Measurements from ENCODE around the gene IL11.

DNA sequence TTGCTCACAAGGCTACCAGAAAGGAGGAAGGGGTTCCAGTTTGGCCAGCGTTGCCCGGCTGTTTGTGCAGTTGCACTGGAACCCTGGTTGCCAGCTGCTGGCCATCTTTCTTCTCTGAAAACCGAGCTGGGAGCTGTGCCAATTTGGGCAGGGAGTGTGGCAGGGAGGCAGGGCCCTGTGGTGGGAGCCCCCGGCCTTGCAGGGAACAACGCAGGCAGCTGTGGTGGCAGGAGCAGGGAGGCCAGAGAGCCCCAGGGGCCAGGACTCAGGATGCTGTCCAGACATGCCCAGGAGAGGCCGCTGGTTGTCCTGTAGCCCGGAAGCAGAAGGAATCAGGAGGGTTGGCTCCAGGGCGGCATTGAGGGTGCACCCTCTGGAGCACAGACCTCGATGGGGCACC, 25.8 kb downstream of the IL11 start:
- no peak for TF ChIP-seq FOXS1 (CRISPR knock-in tag; IDR thresholded peaks at IDR 0.05)
- TF ChIP-seq, protein P1, sequence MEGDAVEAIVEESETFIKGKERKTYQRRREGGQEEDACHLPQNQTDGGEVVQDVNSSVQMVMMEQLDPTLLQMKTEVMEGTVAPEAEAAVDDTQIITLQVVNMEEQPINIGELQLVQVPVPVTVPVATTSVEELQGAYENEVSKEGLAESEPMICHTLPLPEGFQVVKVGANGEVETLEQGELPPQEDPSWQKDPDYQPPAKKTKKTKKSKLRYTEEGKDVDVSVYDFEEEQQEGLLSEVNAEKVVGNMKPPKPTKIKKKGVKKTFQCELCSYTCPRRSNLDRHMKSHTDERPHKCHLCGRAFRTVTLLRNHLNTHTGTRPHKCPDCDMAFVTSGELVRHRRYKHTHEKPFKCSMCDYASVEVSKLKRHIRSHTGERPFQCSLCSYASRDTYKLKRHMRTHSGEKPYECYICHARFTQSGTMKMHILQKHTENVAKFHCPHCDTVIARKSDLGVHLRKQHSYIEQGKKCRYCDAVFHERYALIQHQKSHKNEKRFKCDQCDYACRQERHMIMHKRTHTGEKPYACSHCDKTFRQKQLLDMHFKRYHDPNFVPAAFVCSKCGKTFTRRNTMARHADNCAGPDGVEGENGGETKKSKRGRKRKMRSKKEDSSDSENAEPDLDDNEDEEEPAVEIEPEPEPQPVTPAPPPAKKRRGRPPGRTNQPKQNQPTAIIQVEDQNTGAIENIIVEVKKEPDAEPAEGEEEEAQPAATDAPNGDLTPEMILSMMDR (IDR thresholded peaks at IDR 0.05): no peak
- TF ChIP-seq POLR2A (IDR thresholded peaks at IDR 0.05; ENCODE audit: low read length): no peak
- 0 out of 5 replicates have a peak, but pooled peaks of 1 of the 2 experiments have one; percentile 9 for TF ChIP-seq RAD21 (conservative IDR thresholded peaks at IDR 0.05 in 1 of 2, IDR thresholded peaks at IDR 0.05 in 1 of 2)
- TF ChIP-seq CBX8 (IDR thresholded peaks at IDR 0.05): no peak
- no peak for TF ChIP-seq CBX2 (IDR thresholded peaks at IDR 0.05; ENCODE audit: borderline replicate concordance, low read depth)
- TF ChIP-seq, protein P2, sequence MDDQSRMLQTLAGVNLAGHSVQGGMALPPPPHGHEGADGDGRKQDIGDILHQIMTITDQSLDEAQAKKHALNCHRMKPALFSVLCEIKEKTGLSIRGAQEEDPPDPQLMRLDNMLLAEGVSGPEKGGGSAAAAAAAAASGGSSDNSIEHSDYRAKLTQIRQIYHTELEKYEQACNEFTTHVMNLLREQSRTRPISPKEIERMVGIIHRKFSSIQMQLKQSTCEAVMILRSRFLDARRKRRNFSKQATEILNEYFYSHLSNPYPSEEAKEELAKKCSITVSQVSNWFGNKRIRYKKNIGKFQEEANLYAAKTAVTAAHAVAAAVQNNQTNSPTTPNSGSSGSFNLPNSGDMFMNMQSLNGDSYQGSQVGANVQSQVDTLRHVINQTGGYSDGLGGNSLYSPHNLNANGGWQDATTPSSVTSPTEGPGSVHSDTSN (IDR thresholded peaks at IDR 0.05): no peak
- TF ChIP-seq CHD2 (IDR thresholded peaks at IDR 0.05; ENCODE audit: low read length, partially characterized antibody): no peak
- TF ChIP-seq, protein P3, sequence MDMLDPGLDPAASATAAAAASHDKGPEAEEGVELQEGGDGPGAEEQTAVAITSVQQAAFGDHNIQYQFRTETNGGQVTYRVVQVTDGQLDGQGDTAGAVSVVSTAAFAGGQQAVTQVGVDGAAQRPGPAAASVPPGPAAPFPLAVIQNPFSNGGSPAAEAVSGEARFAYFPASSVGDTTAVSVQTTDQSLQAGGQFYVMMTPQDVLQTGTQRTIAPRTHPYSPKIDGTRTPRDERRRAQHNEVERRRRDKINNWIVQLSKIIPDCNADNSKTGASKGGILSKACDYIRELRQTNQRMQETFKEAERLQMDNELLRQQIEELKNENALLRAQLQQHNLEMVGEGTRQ (IDR thresholded peaks at IDR 0.05): no peak
- no peak for TF ChIP-seq BHLHE40 (IDR thresholded peaks at IDR 0.05; ENCODE audit: low read depth, low read length)
- no peak for TF ChIP-seq SMC3 (IDR thresholded peaks at IDR 0.05)
